Uterus (tissue), 2 donors: Measurements from ENCODE around the gene TPRKB.

Experiments
- POLR2A ChIP-seq, 2 donors: fragments of 450-650 bp; IDR thresholded peaks; one replicate each; pipeline ENCODE4 v1.6.1; 2016; ENCODE audit warnings: antibody characterized with exemption in 2 of 2, mild to moderate bottlenecking in 1 of 2, moderate library complexity in 1 of 2
- TF ChIP-seq, protein P1 (sequence below), 4 experiments: fragments of 200-600 bp in 2 of 4; fragments of 450-650 bp in 2 of 4; sonication (generic) in 2 of 4; IDR thresholded peaks; one replicate each; pipeline ENCODE4 v1.5.1; 2016 to 2019; ENCODE audit warnings: antibody characterized with exemption in 4 of 4, mild to moderate bottlenecking in 2 of 4, moderate library complexity in 1 of 4

DNA sequence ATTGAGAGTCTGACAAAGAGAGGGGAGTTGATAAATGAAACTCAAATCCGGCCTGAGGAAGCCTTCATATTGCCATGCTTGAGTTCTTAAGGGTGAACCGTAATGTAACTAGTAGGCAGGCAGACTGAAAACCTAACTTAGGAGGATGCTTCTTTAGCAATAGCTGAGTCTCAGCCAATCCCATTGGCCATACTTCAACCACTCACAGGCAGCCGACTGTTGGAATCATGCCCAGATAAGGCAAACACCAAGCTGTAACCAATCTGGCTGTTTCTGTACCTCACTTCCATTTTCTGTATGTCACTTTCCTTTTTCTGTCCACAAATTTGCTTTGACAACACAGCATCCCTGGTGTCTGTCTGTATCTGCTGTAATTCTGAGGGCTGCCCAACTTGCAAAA, 39.5 kb downstream of the TPRKB start:
- TF ChIP-seq, protein P1, sequence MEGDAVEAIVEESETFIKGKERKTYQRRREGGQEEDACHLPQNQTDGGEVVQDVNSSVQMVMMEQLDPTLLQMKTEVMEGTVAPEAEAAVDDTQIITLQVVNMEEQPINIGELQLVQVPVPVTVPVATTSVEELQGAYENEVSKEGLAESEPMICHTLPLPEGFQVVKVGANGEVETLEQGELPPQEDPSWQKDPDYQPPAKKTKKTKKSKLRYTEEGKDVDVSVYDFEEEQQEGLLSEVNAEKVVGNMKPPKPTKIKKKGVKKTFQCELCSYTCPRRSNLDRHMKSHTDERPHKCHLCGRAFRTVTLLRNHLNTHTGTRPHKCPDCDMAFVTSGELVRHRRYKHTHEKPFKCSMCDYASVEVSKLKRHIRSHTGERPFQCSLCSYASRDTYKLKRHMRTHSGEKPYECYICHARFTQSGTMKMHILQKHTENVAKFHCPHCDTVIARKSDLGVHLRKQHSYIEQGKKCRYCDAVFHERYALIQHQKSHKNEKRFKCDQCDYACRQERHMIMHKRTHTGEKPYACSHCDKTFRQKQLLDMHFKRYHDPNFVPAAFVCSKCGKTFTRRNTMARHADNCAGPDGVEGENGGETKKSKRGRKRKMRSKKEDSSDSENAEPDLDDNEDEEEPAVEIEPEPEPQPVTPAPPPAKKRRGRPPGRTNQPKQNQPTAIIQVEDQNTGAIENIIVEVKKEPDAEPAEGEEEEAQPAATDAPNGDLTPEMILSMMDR (IDR thresholded peaks at IDR 0.05) = no peak
- TF ChIP-seq POLR2A (IDR thresholded peaks at IDR 0.05) = no peak
